Right renal pelvis (tissue), 4 donors: Measurements from ENCODE around the gene NEURL1. TPM values are rescaled to one million over a fixed set of nuclear protein-coding genes. Genes with fewer than 3 reads are reported as not detected.
"Not testable (repeated sequence)": the region's sequence is repeated elsewhere in the genome, so short reads cannot be mapped to it uniquely, and the experiment has no call there.

Experiments used
- DNase-seq, 4 donors: peaks; one replicate each; pipeline ENCODE4 v3.0.0-alpha.2; 2013; ENCODE audit warnings: low read depth in 4 of 4, low spot score in 3 of 4, missing footprints in 1 of 4
- polyA plus RNA-seq, 4 donors: library from polyadenylated mRNA; unstranded; fragments of 120-200 nt; gene quantifications; one replicate each; pipeline ENCODE4 v1.2.1, GENCODE V29; 2013; ENCODE audit not compliant: insufficient read length in 4 of 4

Gene NEURL1
- polyA plus RNA-seq, 4 donors = 1.2 to 1.7 (median 1.4) TPM

GRCh38 chr10:103618575-103619423 is 125.3 kb downstream of the NEURL1 start:
- no peak for DNase-seq

- DNase-seq = no peak
Observed at GRCh38 chr10:103619424-103620351, 126.2 kb downstream of the NEURL1 start.

- DNase-seq = no peak
Observed at GRCh38 chr10:103620352-103620740, 126.8 kb downstream of the NEURL1 start.

GRCh38 chr10:103620891-103621782 is 127.6 kb downstream of the NEURL1 start:
- no peak for DNase-seq

GRCh38 chr10:103621783-103622125 is 128.2 kb downstream of the NEURL1 start:
- no peak for DNase-seq

- no peak for DNase-seq
Observed at GRCh38 chr10:103622286-103622685, 128.8 kb downstream of the NEURL1 start.

- no peak for DNase-seq
Observed at GRCh38 chr10:103622935-103623574, 129.6 kb downstream of the NEURL1 start.

GRCh38 chr10:103626178-103626577 is 132.7 kb downstream of the NEURL1 start:
- no peak for DNase-seq

- no peak for DNase-seq
Observed at GRCh38 chr10:103627111-103627892, 133.8 kb downstream of the NEURL1 start.

GRCh38 chr10:103627893-103628292 is 134.4 kb downstream of the NEURL1 start:
- DNase-seq = no peak

- DNase-seq = no peak
Observed at GRCh38 chr10:103629581-103629980, 136.1 kb downstream of the NEURL1 start.

GRCh38 chr10:103630156-103630555 is 136.7 kb downstream of the NEURL1 start:
- no peak for DNase-seq

GRCh38 chr10:103632247-103632642 is 138.7 kb downstream of the NEURL1 start:
- DNase-seq = no peak

- DNase-seq = not testable (repeated sequence)
Observed at GRCh38 chr10:103632871-103633270, 139.4 kb downstream of the NEURL1 start.

- DNase-seq = no peak
Observed at GRCh38 chr10:103633846-103634245, 140.3 kb downstream of the NEURL1 start.

- DNase-seq = no peak
Observed at GRCh38 chr10:103635580-103635979, 142.1 kb downstream of the NEURL1 start.

GRCh38 chr10:103636492-103636891 is 143.0 kb downstream of the NEURL1 start:
- DNase-seq = peak in 1 of 4 donors; percentile 26

GRCh38 chr10:103637011-103637410 is 143.5 kb downstream of the NEURL1 start:
- DNase-seq = no peak

GRCh38 chr10:103637927-103638557 is 144.5 kb downstream of the NEURL1 start:
- peak in 1 of 4 donors; percentile 21 for DNase-seq
